ENCODE measurements around the gene GNA12.

GNA12 gene

GRCh38 chr7:2777898-2778535 is 66.1 kb downstream of the GNA12 start:
- peak; percentile 62 for DNase-seq (ENCODE audit: low read depth)

- DNase-seq (ENCODE audit: low read depth) = no peak
Measured at GRCh38 chr7:2776401-2776800, 67.7 kb downstream of the GNA12 start.

DNA sequence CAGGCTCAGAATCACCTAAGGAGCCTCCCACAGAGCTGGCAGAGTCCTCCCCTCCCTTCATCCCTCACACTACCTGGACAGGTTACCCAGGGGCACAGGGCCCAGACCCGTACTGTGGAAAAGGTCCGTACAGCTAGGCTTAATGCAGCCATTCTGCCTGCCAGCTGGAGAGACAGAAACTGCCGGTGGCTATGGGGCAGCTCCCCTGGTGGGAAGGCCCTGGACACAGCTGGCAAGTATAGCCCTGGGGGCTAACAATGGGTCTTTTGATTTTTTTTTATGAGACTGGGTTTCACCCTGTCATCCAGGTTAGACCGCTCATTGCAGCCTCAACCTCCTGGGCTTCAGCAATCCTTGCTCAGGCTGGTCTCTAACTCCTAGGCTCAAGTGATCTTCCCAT is 68.3 kb downstream of the GNA12 start:
- DNase-seq (ENCODE audit: low read depth) = no peak

DNA sequence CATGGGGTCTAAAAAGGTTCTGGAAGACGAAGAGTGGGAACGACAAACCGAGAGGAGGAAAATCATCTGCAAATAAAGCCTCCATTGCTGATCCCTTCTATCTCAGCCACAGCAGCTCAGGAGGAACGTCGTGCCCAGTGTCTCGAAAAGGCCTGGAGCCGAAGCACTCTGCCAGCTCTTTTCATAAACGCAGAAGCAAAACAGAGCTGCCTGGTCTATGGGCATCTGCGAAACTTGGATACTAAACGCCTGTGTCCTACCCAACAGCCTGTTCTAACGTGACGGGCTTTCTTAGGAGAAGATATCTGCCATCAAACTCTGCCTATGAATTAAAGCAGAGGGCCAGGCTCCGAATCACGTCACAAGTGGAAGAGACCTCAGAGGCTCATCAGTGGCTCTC is 68.7 kb downstream of the GNA12 start:
- DNase-seq (ENCODE audit: low read depth) = no peak

- no peak for DNase-seq (ENCODE audit: low read depth)
Measured at GRCh38 chr7:2774935-2775334, 69.2 kb downstream of the GNA12 start.

GRCh38 chr7:2774280-2774679 is 69.8 kb downstream of the GNA12 start:
- DNase-seq (ENCODE audit: low read depth) = no peak

DNA sequence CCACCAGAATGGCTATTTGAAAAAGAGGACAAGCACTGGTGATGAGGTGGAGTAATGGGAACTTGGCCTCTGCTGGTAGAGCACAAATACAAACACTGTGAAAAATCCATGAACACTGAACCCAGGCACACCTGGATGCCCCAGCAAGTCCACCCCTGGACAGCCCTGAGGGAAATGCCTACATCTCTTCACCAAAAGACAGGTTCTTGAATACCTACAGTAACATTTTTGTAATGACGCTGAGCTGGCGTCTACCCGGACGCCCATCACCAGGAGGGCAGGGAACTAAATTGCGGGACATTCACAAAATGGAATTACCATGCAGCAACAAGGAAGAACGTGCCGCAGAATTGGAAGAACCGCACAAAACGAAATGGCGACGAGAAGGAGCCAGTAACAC is 70.5 kb downstream of the GNA12 start:
- DNase-seq (ENCODE audit: low read depth) = no peak

GRCh38 chr7:2771274-2771731 is 72.8 kb downstream of the GNA12 start:
- DNase-seq (ENCODE audit: low read depth) = peak; percentile 60

GRCh38 chr7:2764621-2765020 is 79.5 kb downstream of the GNA12 start:
- DNase-seq (ENCODE audit: low read depth) = no peak

- no peak for DNase-seq (ENCODE audit: low read depth)
Measured at GRCh38 chr7:2763597-2763996, 80.5 kb downstream of the GNA12 start.

DNA sequence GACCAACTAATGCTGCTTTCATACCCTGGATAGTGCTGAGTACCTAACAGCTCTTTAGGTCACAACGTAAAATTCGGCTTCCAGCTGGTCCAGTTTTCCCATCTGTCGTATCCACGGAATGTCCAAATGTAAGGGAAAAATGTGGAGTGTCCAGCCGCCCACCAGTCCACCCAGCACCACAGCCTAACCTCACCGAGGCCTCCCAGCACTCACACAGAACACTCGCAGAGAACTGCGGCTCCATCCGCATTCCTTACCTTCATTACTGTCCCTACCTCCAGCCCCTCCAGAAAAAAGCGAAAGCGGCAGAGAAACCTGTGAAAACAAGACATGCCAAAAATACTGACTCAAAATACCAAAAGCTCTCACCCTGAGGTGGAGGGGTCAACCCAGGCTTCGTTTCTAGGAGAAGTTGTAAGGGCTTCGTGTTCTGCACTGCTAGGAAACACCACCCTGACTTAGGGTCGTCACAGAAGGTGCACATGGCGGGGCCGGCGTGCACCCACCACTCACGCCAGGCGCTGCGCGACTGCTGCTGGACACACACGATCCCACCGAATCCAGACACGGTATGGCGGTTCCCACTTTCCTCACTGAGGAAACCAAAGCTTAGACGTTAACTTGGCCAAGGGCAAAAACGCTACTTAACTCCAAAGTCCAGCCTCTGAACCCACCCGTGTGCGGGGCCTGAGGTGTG is 82.2 kb downstream of the GNA12 start:
- no peak for DNase-seq (ENCODE audit: low read depth)

DNA sequence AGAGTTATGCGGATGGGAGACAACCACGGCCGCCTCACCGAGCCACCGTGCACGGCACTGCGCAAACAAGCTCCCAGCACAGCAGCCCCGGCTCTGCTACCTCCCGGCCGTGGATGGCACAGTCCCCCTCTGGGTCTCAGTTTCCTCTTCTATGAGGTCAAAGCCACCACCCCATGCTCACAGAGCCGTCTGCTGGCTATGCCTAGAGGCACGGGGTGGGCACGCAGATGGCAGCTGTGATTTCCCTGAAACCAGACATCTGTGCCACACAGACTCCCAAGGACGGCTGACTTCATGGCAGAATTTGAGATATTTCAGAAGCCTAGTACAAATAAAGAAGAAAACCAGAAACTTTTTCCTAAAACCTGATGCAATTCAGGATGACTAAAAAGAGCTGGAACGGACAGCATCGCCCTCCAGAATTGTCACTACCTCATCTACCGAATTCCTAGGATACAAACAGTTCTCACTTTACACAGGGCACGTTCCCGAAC is 82.9 kb downstream of the GNA12 start:
- DNase-seq (ENCODE audit: low read depth) = peak; percentile 41

DNA sequence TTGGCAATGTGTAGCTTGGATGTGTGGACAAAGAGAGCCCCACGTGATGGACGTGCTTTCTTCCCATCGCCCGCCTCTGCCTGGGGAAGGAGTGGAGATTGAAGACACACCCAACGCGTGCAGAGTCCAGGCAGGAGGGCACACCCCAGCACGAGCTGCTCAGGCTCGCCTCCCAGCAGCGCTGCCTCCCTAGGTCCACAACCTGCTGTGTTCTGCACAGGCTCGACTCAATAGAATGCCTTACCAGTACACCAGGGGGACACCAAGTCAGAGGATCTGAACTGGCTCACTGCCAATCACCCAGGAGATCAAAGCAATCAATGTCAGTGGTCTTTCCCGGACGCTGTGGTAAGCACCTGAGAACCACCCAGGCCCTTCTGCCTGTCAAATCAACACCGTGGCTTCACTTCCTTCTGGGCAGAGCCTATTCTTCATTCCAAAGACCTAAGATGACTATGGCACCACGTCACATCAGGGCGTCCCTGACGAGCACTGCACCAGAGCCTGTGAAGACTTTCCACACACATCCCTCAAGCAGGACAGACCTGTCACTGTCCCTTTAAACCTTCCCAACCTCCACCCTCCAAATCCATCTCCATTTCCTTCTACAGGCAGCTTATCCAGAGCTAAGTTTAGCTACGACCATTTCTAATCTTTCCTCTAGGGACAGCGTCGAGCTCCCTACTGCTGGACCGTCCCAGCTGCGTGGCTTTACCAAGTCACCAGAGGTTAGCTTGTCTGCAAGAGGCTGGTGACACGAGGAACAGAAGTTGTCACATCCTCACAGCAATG is 83.8 kb downstream of the GNA12 start:
- no peak for DNase-seq (ENCODE audit: low read depth)

GRCh38 chr7:2759736-2760097 is 84.4 kb downstream of the GNA12 start:
- DNase-seq (ENCODE audit: low read depth) = no peak

DNA sequence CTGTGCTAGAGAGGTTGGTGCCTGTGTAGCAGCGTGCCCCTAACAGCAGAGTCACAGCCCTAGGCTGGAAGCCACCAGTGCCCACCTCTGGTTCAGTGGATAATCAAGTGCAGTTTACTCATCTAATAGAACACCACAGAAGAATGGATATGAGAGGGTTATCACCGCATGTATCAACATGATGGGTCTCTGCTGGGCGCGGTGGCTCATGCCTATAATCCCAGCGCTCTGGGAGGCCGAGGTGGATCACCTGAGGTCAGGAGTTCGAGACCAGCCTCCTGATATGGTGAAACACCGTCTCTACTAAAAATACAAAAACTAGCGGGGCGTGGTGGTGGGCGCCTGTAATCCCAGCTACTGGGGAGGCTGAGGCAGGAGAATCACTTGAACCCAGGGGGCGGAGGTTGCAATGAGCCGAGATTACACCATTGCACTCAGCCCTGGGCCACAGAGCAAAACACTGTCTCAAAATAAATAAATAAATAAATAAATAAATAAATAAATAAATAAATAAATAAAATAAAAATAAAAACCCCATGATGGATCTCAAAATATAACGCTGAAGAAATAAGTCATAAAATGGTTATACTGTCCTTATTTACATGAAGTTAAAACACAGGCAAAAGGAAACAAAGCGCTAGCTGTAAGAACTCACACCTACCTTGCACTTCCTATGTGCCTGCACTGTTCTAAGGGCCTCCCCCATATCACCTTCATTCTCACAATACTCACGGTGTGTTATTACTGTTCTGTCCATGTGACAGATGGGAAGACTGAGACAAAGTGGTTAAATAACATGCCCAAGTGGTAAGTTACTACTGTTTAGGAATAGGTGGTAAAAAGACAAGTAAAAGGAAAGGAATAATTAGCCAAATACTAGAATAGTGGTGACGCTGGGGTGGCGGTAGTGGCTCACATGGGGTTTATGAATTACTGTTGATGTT is 85.2 kb downstream of the GNA12 start:
- DNase-seq (ENCODE audit: low read depth) = no peak

DNA sequence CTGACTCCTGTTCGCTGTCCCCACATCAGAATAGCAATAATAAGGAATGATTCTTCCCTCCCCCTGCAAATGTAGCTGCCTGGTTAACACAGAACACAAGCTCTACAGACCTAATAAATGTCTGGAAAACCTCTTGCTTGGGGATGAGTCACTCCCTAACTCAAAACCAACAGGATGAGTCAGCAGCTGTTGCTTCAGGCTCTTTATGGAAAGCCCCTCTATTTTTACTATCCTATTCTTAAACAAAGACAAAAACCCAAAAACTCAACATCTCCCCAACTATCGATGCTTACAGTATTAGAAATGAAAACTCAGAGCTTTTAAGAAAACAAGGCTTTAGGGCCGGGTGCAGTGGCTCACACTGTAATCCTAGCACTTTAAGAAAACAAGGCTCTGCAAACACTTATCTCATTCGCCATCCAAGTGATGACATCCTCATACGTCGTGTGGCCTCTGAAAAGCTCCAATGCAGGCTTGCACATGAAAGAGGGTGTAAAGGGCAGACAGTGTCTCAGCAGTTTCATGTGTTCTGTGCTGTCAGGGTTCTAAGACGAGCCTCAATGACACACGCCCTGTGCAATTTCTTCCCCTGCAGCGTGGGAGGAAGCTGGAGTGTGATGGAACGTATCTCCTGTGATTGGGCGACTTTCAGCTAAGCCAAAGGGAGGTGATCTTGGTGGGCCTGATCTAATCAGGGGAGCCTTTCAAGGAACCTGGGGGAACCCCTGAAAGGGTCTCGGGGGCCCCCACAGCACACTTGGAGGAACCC is 86.0 kb downstream of the GNA12 start:
- peak; percentile 99 for DNase-seq (ENCODE audit: low read depth)

DNA sequence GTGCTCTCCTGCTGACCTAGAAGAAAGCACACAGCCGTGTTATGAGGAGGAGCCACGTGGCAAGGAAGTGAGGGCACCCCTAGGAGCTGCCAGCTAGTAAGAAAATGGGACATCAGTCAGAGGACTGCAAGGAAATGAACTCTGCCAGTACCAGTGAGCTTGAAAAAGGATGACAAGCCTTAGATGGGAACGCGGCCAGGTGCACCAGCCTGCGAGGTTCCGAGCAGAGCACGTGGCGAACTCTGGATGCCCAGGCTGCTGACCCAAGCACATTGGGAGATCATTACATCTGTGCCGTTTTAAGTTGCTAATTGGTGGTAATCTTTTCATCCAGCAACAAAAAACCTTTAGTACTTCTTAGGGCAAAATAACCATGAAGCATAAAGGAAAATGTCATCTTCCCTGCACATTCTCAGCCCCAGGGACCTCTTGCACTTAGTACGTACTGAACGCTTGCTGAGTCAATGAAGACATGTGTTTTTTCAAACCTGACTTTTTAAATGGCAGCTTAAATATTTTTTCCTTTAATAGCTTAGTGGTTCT is 86.7 kb downstream of the GNA12 start:
- peak; percentile 71 for DNase-seq (ENCODE audit: low read depth)

DNA sequence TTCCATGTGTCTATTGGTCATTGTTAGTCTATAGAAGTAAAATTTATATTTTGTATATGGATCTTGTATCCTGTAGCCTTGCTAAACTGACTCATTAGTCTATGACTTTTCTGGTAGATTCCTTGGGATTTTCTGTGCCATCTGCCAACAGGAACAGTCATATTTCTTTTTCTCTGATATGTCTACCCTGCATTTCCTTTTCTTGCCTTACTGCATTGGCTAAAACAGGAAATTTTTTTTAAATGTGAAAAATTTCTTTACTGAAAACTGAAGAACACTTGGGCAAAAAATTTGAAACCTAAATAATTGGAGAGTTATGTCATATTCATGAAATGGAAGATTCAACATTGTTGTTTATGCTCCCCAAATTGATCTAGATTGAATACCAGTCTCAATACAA is 88.6 kb downstream of the GNA12 start:
- no peak for DNase-seq (ENCODE audit: low read depth)

DNA sequence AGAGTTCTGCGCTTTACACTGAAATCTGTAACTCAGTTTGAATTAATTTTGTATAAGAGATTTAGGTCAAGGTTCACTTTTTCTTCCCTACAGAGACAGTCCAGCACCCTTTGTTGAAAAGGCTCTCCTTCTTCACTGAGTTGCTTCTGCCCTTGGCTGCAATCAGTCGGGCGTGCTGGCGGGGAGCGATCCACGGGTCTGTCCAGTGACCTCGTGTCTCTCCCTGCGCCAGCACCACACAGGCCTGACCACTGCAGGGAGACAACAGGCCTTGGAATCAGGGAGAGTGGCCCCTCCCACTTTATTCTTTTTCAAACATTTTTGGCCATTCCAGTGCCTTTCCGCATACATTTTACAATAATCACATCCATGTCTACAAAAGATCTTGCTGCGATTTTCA is 89.2 kb downstream of the GNA12 start:
- DNase-seq (ENCODE audit: low read depth) = no peak

DNA sequence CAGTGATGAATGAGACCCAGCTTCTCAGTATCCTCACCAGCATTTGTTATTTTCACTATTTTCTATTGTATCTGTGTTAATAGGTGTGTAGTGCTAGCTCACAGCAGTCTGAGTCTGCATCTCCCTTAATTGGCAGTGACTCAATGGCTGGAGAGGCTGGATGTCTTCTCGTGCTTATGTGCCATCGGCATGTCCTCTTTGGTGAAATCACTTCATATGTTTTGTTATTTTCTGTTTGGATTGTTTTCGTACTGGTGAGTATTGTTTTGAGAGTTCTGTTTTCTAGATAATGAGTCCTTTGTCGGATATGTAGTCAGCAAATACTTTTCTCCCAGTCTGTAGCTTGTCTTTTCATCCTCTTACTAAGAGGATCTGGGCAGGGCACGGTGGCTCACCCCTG is 90.0 kb downstream of the GNA12 start:
- no peak for DNase-seq (ENCODE audit: low read depth)

DNA sequence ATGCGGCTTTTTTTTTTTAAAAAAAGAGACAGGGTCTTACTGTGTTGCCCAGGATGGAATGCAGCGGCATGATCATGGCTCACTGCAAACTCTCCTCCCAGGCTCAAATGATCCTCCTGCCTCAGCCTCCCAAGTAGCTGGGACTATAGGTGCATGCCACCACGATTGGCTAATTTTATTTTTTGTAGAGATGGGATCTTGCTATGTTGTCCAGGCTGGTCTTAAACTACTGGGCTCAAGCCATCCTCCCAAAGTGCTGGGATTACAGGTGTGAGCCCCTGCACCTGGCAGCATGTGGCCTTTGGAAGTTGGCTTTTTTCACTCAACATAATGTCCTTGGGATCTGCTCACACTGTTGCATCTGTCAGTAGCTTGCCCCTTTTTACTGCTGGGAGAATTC is 91.0 kb downstream of the GNA12 start:
- no peak for DNase-seq (ENCODE audit: low read depth)
